Esophagus squamous epithelium (tissue), 5 donors: ENCODE results near the gene CCDC68. TPM values are rescaled to one million over a fixed set of nuclear protein-coding genes. Genes with fewer than 3 reads are reported as not detected.

Experiments used
- DNase-seq: peaks from one replicate; lab custom pipeline; 2025; lab: John Stamatoyannopoulos, UW
- H3K27ac ChIP-seq, 4 donors: fragments of 200-600 bp; sonication (generic); one replicate each; pipeline ENCODE4 v1.5.1; 2016 to 2019; ENCODE audit warnings: mild to moderate bottlenecking in 1 of 4
- H3K27me3 ChIP-seq, 4 donors: fragments of 200-600 bp; sonication (generic); 1 replicate in 3 of 4; 2 replicates in 1 of 4; pipeline versions ENCODE4 v1.5.1 to v1.6.0; 2017 to 2021; ENCODE audit warnings: antibody characterized with exemption in 1 of 4
- H3K36me3 ChIP-seq, 3 donors: fragments of 200-600 bp; sonication (generic); one replicate each; pipeline ENCODE4 v1.5.1; 2016 to 2019
- H3K4me1 ChIP-seq, 3 donors: fragments of 200-600 bp; sonication (generic); one replicate each; pipeline ENCODE4 v1.5.1; 2017 to 2019
- H3K4me3 ChIP-seq, 4 donors: fragments of 200-600 bp; sonication (generic); 1 replicate in 3 of 4; 2 replicates in 1 of 4; pipeline ENCODE4 v1.5.1; 2016 to 2019; ENCODE audit warnings: mild to moderate bottlenecking in 2 of 4, moderate library complexity in 1 of 4
- H3K9me3 ChIP-seq, 3 donors: fragments of 200-600 bp; sonication (generic); one replicate each; pipeline ENCODE4 v1.5.1; 2016 to 2019
- CTCF ChIP-seq, 6 experiments: fragments of 450-650 bp in 4 of 6; fragments of 200-600 bp in 2 of 6; sonication (generic) in 2 of 6; IDR thresholded peaks; one replicate each; pipeline ENCODE4 v1.5.1; 2016 to 2019; ENCODE audit warnings: antibody characterized with exemption in 6 of 6, mild to moderate bottlenecking in 4 of 6, moderate library complexity in 4 of 6
- POLR2A ChIP-seq, 4 donors: fragments of 450-650 bp; IDR thresholded peaks; one replicate each; pipeline ENCODE4 v1.6.1; 2017; ENCODE audit warnings: antibody characterized with exemption in 4 of 4, mild to moderate bottlenecking in 4 of 4, moderate library complexity in 3 of 4
- WGBS, 2 donors: methylation state at CpG; one replicate each; pipeline ENCODE4 v1.1.5; 2018; 5-methylcytosine and 5-hydroxymethylcytosine counted together
- intact Hi-C: fragments of 100-400 bp; cut with DNase I; formaldehyde crosslinking; loops from one replicate; pipeline ENCODE4 v1.15.0; 2022
- total RNA-seq, 4 donors: library from RNA; depleted of rRNA; stranded (reverse); fragments of >200 nt; gene quantifications; one replicate each; pipeline ENCODE4 v1.1.0, GENCODE V29; 2016
- donor health status: DM: yes; HTN: yes; CAD: no.

CCDC68 gene
- total RNA-seq, 4 donors from 2014 or later = 0.11 to 5.1 (median 2.7) TPM

DNA sequence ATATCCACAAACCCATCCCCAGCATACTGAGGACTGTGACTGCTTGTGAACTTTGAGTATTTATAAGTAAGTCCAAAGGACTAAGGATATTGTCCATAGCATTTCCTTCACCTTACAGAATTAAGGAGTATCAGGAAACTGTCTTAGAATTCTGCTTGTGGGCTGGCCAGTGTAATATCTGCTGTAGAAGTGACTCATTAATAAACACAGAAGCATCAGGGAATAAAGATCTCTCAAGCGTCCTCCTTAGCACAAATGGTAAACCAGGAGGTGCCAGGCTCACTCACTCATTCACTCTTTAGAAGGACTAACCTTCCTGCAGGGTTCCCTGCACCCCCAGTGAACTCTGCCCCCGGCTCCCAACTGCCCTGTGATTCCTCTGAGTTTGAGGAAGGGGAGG lies 31.0 kb downstream of the CCDC68 start:
- no peak overlapping the region for H3K27ac ChIP-seq
- intact Hi-C loops = no loop called here
- 63 to 78% methylated on average over 2 of the region's 2 CpGs for WGBS, 2 donors
- H3K4me1 ChIP-seq = no peaks in the 10 kb centered on the region
- no peak for DNase-seq
- no peaks in the 10 kb centered on the region for H3K9me3 ChIP-seq
- H3K36me3 ChIP-seq = no peaks in the 10 kb centered on the region
- no peak for TF ChIP-seq CTCF (IDR thresholded peaks at IDR 0.05)
- TF ChIP-seq POLR2A (IDR thresholded peaks at IDR 0.05) = no peak
- H3K27me3 ChIP-seq = no peaks in the 10 kb centered on the region
- no peak overlapping the region for H3K4me3 ChIP-seq

DNA sequence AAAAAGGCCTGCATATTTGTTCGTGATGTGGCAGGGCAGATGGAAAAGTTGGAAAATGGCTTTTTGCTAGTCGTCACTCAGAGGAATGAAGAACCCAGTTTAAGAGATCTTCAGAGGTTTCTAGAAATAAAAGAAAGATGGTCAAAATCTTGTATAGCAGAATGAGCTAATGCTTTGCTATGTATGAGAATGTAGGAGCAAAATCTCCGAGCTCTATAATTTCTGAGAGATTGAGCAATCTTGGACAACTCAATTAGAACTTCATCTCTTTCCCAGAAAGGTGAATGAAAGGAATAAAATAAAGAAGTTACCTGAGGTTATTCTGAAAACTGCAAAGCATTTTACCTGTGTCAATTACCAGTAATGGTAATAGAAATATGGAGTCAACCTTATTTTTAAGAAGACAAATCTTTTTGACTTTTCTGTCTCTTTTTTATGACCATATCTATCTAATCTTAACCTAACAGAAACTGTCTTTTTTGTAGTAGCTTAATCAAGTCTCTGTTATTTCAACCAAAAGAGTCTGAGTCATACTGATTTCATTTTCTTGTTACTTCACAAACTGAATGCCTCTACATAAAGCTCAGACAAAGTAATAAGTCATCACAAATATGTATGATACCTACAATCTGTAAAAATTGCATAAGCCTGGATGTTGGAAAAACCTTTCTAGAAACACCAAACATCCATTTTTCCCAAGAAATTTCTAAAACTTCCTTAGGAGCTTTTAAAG lies 32.5 kb downstream of the CCDC68 start:
- TF ChIP-seq POLR2A (IDR thresholded peaks at IDR 0.05) (no peak), CTCF (IDR thresholded peaks at IDR 0.05) (no peak)

GRCh38 chr18:54924948-54925347 lies 34.3 kb downstream of the CCDC68 start:
- intact Hi-C loops = no loop called here
- no peak for DNase-seq
- Histone ChIP-seq H3K27ac (no peak overlapping the region), H3K4me3 (no peak overlapping the region), H3K27me3 (no peaks in the 10 kb centered on the region), H3K9me3 (no peaks in the 10 kb centered on the region), H3K36me3 (no peaks in the 10 kb centered on the region), H3K4me1 (no peaks in the 10 kb centered on the region)
- 77 to 85% methylated on average over 1 of the region's 1 CpG for WGBS, 2 donors
- TF ChIP-seq POLR2A (IDR thresholded peaks at IDR 0.05) (no peak), CTCF (IDR thresholded peaks at IDR 0.05) (no peak)

More for the DNA sequence above, 32.5 kb downstream of the CCDC68 start:
- Histone ChIP-seq H3K36me3 (no peaks in the 10 kb centered on the region), H3K4me3 (no peak overlapping the region), H3K27me3 (no peaks in the 10 kb centered on the region), H3K9me3 (no peaks in the 10 kb centered on the region), H3K27ac (no peak overlapping the region), H3K4me1 (no peaks in the 10 kb centered on the region)
- WGBS, 2 donors = 80 to 82% methylated on average over 3 of the region's 3 CpGs
- no peak for DNase-seq
- intact Hi-C loops = no loop called here

- no peaks in the 10 kb centered on the region for H3K9me3 ChIP-seq
- no peak overlapping the region for H3K27ac ChIP-seq
- H3K36me3 ChIP-seq = no peaks in the 10 kb centered on the region
- 78 to 82% methylated on average over 4 of the region's 4 CpGs for WGBS, 2 donors
- H3K27me3 ChIP-seq = no peaks in the 10 kb centered on the region
- intact Hi-C loops = no loop called here
- DNase-seq = no peak
- H3K4me3 ChIP-seq = no peak overlapping the region
- H3K4me1 ChIP-seq = no peaks in the 10 kb centered on the region
- no peak for TF ChIP-seq POLR2A (IDR thresholded peaks at IDR 0.05)
- no peak for TF ChIP-seq CTCF (IDR thresholded peaks at IDR 0.05)
These were observed 35.8 kb downstream of the CCDC68 start for GRCh38 chr18:54923339-54923956.

GRCh38 chr18:54919412-54919811 lies 39.8 kb downstream of the CCDC68 start:
- no peak for DNase-seq
- intact Hi-C loops = no loop called here
- Histone ChIP-seq H3K4me1 (no peaks in the 10 kb centered on the region), H3K9me3 (no peaks in the 10 kb centered on the region), H3K4me3 (no peak overlapping the region), H3K27ac (no peak overlapping the region), H3K36me3 (no peaks in the 10 kb centered on the region), H3K27me3 (no peaks in the 10 kb centered on the region)
- TF ChIP-seq CTCF (IDR thresholded peaks at IDR 0.05) (no peak), POLR2A (IDR thresholded peaks at IDR 0.05) (no peak)
- 86 to 93% methylated on average over 6 of the region's 6 CpGs for WGBS, 2 donors
